ENCODE results near the gene FAM50B. TPM values are rescaled to one million over a fixed set of nuclear protein-coding genes. Genes with fewer than 3 reads are reported as not detected.

FAM50B gene
- total and polyA plus RNA-seq, 2 of the 13 experiments (the other 11 are each of a cell fraction or from before 2014, with no cell fraction given): 0.05 TPM; not detected in 1

DNA sequence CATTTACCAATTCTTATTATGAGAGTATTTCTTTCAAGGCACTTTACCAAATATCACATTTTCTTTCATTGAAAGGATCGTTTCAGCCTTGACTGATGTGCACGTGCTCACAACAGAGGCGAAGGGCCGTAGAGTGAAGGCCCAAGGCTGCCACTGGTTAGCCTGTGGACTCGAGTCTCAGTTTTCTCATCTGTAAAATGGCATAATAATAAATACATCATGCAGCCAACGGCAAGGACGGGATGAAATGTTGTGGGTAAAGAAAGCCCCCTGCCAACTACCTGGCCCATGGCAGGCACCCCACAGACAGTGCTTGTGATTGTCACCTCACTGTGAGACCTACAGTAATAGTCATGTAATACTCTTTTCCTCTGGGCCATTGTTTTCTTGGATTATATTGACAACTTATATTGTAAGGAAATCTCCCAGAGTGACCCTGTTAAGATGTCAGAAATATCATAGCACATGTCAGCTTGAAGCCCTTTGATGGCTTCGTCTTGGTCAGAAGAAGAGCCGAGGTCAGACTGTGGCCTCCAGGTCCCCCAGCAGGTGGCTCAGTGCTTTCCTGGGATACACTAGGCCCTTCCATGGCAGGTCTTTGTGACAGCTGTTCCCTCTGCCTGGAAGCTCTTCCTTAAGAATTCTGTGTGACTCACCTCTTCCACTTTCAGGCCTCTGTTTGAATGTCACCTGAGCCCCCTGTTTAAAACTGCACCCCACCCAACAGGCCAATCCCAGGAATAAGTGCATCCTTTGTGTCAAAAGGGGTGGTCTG is 36.3 kb downstream of the FAM50B start (continued):
- no peak for TF ChIP-seq ZNF460 (CRISPR knock-in tag; IDR thresholded peaks at IDR 0.05; ENCODE audit: borderline replicate concordance)
- TF ChIP-seq, protein P1, sequence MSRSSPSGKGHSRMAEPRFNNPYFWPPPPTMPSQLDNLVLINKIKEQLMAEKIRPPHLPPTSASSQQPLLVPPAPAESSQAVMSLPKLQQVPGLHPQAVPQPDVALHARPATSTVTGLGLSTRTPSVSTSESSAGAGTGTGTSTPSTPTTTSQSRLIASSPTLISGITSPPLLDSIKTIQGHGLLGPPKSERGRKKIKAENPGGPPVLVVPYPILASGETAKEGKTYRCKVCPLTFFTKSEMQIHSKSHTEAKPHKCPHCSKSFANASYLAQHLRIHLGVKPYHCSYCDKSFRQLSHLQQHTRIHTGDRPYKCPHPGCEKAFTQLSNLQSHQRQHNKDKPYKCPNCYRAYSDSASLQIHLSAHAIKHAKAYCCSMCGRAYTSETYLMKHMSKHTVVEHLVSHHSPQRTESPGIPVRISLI (CRISPR knock-in tag; IDR thresholded peaks at IDR 0.05; ENCODE audit: borderline replicate concordance): no peak
- no peak for TF ChIP-seq KDM4B (CRISPR knock-in tag; IDR thresholded peaks at IDR 0.05)
- no peak for TF ChIP-seq POLR2AphosphoS5 (IDR thresholded peaks at IDR 0.05; ENCODE audit: low read depth, low read length)
- no peak for TF ChIP-seq FLYWCH1 (CRISPR knock-in tag; IDR thresholded peaks at IDR 0.05)
- TF ChIP-seq, protein P2, sequence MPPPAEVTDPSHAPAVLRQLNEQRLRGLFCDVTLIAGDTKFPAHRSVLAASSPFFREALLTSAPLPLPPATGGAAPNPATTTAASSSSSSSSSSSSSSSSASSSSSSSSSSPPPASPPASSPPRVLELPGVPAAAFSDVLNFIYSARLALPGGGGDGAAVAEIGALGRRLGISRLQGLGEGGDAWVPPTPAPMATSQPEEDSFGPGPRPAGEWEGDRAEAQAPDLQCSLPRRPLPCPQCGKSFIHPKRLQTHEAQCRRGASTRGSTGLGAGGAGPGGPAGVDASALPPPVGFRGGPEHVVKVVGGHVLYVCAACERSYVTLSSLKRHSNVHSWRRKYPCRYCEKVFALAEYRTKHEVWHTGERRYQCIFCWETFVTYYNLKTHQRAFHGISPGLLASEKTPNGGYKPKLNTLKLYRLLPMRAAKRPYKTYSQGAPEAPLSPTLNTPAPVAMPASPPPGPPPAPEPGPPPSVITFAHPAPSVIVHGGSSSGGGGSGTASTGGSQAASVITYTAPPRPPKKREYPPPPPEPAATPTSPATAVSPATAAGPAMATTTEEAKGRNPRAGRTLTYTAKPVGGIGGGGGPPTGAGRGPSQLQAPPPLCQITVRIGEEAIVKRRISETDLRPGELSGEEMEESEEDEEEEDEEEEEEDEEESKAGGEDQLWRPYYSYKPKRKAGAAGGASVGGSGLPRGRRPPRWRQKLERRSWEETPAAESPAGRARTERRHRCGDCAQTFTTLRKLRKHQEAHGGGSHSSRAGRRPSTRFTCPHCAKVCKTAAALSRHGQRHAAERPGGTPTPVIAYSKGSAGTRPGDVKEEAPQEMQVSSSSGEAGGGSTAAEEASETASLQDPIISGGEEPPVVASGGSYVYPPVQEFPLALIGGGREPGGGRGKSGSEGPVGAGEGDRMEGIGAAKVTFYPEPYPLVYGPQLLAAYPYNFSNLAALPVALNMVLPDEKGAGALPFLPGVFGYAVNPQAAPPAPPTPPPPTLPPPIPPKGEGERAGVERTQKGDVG (CRISPR knock-in tag; IDR thresholded peaks at IDR 0.05; ENCODE audit: borderline replicate concordance): no peak
- TF ChIP-seq NFRKB (IDR thresholded peaks at IDR 0.05): no peak
- TF ChIP-seq, protein P3, sequence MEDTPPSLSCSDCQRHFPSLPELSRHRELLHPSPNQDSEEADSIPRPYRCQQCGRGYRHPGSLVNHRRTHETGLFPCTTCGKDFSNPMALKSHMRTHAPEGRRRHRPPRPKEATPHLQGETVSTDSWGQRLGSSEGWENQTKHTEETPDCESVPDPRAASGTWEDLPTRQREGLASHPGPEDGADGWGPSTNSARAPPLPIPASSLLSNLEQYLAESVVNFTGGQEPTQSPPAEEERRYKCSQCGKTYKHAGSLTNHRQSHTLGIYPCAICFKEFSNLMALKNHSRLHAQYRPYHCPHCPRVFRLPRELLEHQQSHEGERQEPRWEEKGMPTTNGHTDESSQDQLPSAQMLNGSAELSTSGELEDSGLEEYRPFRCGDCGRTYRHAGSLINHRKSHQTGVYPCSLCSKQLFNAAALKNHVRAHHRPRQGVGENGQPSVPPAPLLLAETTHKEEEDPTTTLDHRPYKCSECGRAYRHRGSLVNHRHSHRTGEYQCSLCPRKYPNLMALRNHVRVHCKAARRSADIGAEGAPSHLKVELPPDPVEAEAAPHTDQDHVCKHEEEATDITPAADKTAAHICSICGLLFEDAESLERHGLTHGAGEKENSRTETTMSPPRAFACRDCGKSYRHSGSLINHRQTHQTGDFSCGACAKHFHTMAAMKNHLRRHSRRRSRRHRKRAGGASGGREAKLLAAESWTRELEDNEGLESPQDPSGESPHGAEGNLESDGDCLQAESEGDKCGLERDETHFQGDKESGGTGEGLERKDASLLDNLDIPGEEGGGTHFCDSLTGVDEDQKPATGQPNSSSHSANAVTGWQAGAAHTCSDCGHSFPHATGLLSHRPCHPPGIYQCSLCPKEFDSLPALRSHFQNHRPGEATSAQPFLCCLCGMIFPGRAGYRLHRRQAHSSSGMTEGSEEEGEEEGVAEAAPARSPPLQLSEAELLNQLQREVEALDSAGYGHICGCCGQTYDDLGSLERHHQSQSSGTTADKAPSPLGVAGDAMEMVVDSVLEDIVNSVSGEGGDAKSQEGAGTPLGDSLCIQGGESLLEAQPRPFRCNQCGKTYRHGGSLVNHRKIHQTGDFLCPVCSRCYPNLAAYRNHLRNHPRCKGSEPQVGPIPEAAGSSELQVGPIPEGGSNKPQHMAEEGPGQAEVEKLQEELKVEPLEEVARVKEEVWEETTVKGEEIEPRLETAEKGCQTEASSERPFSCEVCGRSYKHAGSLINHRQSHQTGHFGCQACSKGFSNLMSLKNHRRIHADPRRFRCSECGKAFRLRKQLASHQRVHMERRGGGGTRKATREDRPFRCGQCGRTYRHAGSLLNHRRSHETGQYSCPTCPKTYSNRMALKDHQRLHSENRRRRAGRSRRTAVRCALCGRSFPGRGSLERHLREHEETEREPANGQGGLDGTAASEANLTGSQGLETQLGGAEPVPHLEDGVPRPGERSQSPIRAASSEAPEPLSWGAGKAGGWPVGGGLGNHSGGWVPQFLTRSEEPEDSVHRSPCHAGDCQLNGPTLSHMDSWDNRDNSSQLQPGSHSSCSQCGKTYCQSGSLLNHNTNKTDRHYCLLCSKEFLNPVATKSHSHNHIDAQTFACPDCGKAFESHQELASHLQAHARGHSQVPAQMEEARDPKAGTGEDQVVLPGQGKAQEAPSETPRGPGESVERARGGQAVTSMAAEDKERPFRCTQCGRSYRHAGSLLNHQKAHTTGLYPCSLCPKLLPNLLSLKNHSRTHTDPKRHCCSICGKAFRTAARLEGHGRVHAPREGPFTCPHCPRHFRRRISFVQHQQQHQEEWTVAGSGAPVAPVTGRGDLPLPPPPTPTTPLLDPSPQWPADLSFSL (CRISPR knock-in tag; IDR thresholded peaks at IDR 0.05): no peak
- TF ChIP-seq ZNF598 (CRISPR knock-in tag; IDR thresholded peaks at IDR 0.05; ENCODE audit: borderline replicate concordance): 0 out of 2 replicates have a peak, but pooled peaks have one; percentile 4
- TF ChIP-seq NFKBIZ (CRISPR knock-in tag; IDR thresholded peaks at IDR 0.05): no peak
- TF ChIP-seq, protein P4, sequence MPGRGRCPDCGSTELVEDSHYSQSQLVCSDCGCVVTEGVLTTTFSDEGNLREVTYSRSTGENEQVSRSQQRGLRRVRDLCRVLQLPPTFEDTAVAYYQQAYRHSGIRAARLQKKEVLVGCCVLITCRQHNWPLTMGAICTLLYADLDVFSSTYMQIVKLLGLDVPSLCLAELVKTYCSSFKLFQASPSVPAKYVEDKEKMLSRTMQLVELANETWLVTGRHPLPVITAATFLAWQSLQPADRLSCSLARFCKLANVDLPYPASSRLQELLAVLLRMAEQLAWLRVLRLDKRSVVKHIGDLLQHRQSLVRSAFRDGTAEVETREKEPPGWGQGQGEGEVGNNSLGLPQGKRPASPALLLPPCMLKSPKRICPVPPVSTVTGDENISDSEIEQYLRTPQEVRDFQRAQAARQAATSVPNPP (CRISPR knock-in tag; IDR thresholded peaks at IDR 0.05): no peak
- TF ChIP-seq, protein P5, sequence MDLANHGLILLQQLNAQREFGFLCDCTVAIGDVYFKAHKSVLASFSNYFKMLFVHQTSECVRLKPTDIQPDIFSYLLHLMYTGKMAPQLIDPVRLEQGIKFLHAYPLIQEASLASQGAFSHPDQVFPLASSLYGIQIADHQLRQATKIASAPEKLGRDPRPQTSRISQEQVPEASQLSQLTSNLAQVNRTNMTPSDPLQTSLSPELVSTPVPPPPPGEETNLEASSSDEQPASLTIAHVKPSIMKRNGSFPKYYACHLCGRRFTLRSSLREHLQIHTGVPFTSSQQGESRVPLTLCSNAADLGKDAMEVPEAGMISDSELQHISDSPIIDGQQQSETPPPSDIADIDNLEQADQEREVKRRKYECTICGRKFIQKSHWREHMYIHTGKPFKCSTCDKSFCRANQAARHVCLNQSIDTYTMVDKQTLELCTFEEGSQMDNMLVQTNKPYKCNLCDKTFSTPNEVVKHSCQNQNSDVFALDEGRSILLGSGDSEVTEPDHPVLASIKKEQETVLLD (CRISPR knock-in tag; IDR thresholded peaks at IDR 0.05; ENCODE audit: low read depth): no peak
- peak; percentile 62 for TF ChIP-seq SAP130 (CRISPR knock-in tag; IDR thresholded peaks at IDR 0.05; ENCODE audit: low read depth)
- TF ChIP-seq, protein P6, sequence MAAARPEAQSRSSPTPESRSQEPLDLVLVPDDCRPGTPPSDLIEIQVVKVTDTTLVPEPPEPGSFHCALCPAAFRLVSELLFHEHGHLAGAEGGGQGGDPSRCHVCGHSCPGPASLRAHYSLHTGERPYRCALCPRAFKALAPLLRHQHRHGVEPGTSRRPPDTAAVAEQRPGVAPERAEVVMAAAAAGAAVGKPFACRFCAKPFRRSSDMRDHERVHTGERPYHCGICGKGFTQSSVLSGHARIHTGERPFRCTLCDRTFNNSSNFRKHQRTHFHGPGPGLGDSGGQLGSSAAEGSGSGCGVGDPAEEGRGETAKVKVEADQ (CRISPR knock-in tag; IDR thresholded peaks at IDR 0.05; ENCODE audit: borderline replicate concordance): no peak

All from HepG2 (cell line).